Umbilical cord (tissue), 2 donors: ENCODE results near the gene ISG20L2. TPM values are rescaled to one million over a fixed set of nuclear protein-coding genes. Genes with fewer than 3 reads are reported as not detected.
A peak's percentile ranks its signal among the peaks of the same experiment; 100 is the strongest.
"Not testable (repeated sequence)": the region's sequence is repeated elsewhere in the genome, so short reads cannot be mapped to it uniquely, and the experiment has no call there.

Source experiments
- DNase-seq: peaks from one replicate; pipeline ENCODE4 v3.0.0-alpha.2; 2015; ENCODE audit warnings: low spot score
- total RNA-seq: library from RNA; depleted of rRNA; stranded (reverse); fragments of >200 nt; gene quantifications from one replicate; pipeline ENCODE4 v1.2.3, GENCODE V29; 2014; ENCODE audit warnings: low replicate concordance; ENCODE audit not compliant: insufficient read depth

Gene ISG20L2
- total RNA-seq = 3.9 TPM

GRCh38 chr1:156728599-156729462, at the start of gene ISG20L2:
Gene ISG20L2 (minus strand): TSS chr1:156728766. CDS start chr1:156727652, 1,114 bp downstream.
- DNase-seq = peak; percentile 98

- no peak for DNase-seq
These were observed 49.0 kb upstream of the ISG20L2 start for GRCh38 chr1:156777573-156777972.

- no peak for DNase-seq
These were observed 48.4 kb upstream of the ISG20L2 start for GRCh38 chr1:156776942-156777341.

GRCh38 chr1:156775799-156776198, 47.2 kb upstream of the ISG20L2 start:
- DNase-seq = no peak

GRCh38 chr1:156773607-156774006, 45.0 kb upstream of the ISG20L2 start:
- no peak for DNase-seq

- DNase-seq = peak; percentile 79
These were observed 44.3 kb upstream of the ISG20L2 start for GRCh38 chr1:156772728-156773497.

- DNase-seq = no peak
These were observed 43.7 kb upstream of the ISG20L2 start for GRCh38 chr1:156772222-156772621.

GRCh38 chr1:156768610-156769295, 40.2 kb upstream of the ISG20L2 start:
- DNase-seq = no peak

GRCh38 chr1:156767879-156768604, 39.5 kb upstream of the ISG20L2 start:
- DNase-seq = peak; percentile 29

GRCh38 chr1:156767101-156767878, 38.7 kb upstream of the ISG20L2 start, which contains the start of gene PRCC:
Gene PRCC (plus strand): TSS chr1:156767535. CDS start chr1:156767772, 237 bp downstream.
- peak; percentile 100 for DNase-seq

- peak; percentile 31 for DNase-seq
These were observed 37.9 kb upstream of the ISG20L2 start for GRCh38 chr1:156766298-156767100.

- no peak for DNase-seq
These were observed 37.1 kb upstream of the ISG20L2 start for GRCh38 chr1:156765666-156766065.

GRCh38 chr1:156765136-156765535, 36.6 kb upstream of the ISG20L2 start:
- DNase-seq = not testable (repeated sequence)

GRCh38 chr1:156760796-156761104, 32.2 kb upstream of the ISG20L2 start:
- no peak for DNase-seq

- DNase-seq = no peak
These were observed 31.7 kb upstream of the ISG20L2 start for GRCh38 chr1:156760092-156760795.

GRCh38 chr1:156757572-156758253, 29.1 kb upstream of the ISG20L2 start:
- DNase-seq = not testable (repeated sequence)

GRCh38 chr1:156756355-156756754, 27.8 kb upstream of the ISG20L2 start:
- DNase-seq = no peak

- DNase-seq = no peak
These were observed 27.0 kb upstream of the ISG20L2 start for GRCh38 chr1:156755527-156755950.
